IMR-90 (cell line): Measurements from ENCODE around the gene FBXW8. TPM values are rescaled to one million over a fixed set of nuclear protein-coding genes. Genes with fewer than 3 reads are reported as not detected.

ENCODE experiments used
- ATAC-seq: fragments of 200-7000 bp; cut with Tn5 transposase; 2 replicates; pipeline ENCODE4 v1.9.1; 2020; ENCODE audit warnings: low read depth, mild to moderate bottlenecking, moderate library complexity
- BruUV-seq: library from RNA; stranded (reverse); fragments of 400-500 nt; replicated peaks from 2 replicates; lab custom pipeline; 2021; lab: Mats Ljungman, UMichigan
- CTCF ChIA-PET: fragments of 300-600 bp; formaldehyde crosslinking; extraction: SDS; loops from one replicate; lab custom pipeline; 2021; ENCODE audit warnings: antibody characterized with exemption; lab: Yijun Ruan, JAX
- POLR2A ChIA-PET: fragments of 300-600 bp; sonication (Branson Sonifier 250); formaldehyde crosslinking; loops from one replicate; lab custom pipeline; 2022; ENCODE audit warnings: antibody characterized with exemption; ENCODE audit not compliant: unreplicated experiment; lab: Charles Lee
- DNase-seq: peaks from one replicate; pipeline ENCODE4 v3.0.0; 2013
- H2AFZ ChIP-seq: replicated peaks from 2 replicates; pipeline ENCODE3; 2013; ENCODE audit warnings: low read length, mild to moderate bottlenecking; ENCODE audit not compliant: poor library complexity
- H2AK5ac ChIP-seq: 2 replicates; pipeline ENCODE4 v1.6.1; 2013; ENCODE audit warnings: low read depth, low read length, inconsistent platforms
- H2AK9ac ChIP-seq: replicated peaks from 2 replicates; pipeline ENCODE3; 2013; ENCODE audit warnings: mild to moderate bottlenecking, low read depth, low read length, moderate library complexity; ENCODE audit not compliant: poor library complexity
- H2BK120ac ChIP-seq: 2 replicates; pipeline ENCODE4 v1.6.1; 2013; ENCODE audit warnings: low read depth, low read length, inconsistent platforms
- H2BK15ac ChIP-seq: 3 replicates; pipeline ENCODE4 v1.6.1; 2013; ENCODE audit warnings: low read depth, low read length, inconsistent platforms
- H2BK20ac ChIP-seq: 2 replicates; pipeline ENCODE4 v1.6.1; 2013; ENCODE audit warnings: low read depth, mild to moderate bottlenecking, inconsistent platforms, low read length, moderate library complexity
- H2BK5ac ChIP-seq: 2 replicates; pipeline ENCODE4 v1.6.1; 2013; ENCODE audit warnings: mild to moderate bottlenecking, low read depth, low read length, inconsistent platforms; ENCODE audit not compliant: poor library complexity, severe bottlenecking
- H3K14ac ChIP-seq: replicated peaks from 2 replicates; pipeline ENCODE4 v1.6.1; 2013; ENCODE audit warnings: low read depth, low read length, inconsistent platforms
- H3K18ac ChIP-seq: 2 replicates; pipeline ENCODE4 v1.6.1; 2013; ENCODE audit warnings: low read depth, low read length, control low read depth
- H3K23ac ChIP-seq: 2 replicates; pipeline ENCODE4 v1.6.1; 2013; ENCODE audit warnings: low read depth, low read length, inconsistent platforms
- H3K27ac ChIP-seq: 2 replicates; pipeline ENCODE4 v1.5.1; 2013; ENCODE audit warnings: mild to moderate bottlenecking, control low read depth, low read length; ENCODE audit not compliant: insufficient read depth
- H3K27me3 ChIP-seq: 2 replicates; pipeline ENCODE4 v1.6.1; 2013; ENCODE audit warnings: low read length; ENCODE audit not compliant: control insufficient read depth, insufficient read depth
- H3K36me3 ChIP-seq: 2 replicates; pipeline ENCODE4 v1.6.1; 2013; ENCODE audit warnings: low read length, mixed read lengths; ENCODE audit not compliant: control insufficient read depth, insufficient read depth
- H3K4ac ChIP-seq: 2 replicates; pipeline ENCODE4 v1.6.1; 2013; ENCODE audit warnings: low read depth, low read length, inconsistent platforms
- H3K4me1 ChIP-seq: 2 replicates; pipeline ENCODE4 v1.6.1; 2013; ENCODE audit warnings: low read length, mixed read lengths; ENCODE audit not compliant: control insufficient read depth, insufficient read depth
- H3K4me2 ChIP-seq: 2 replicates; pipeline ENCODE4 v1.6.1; 2013; ENCODE audit warnings: low read depth, mild to moderate bottlenecking, control low read depth, low read length, moderate library complexity
- H3K4me3 ChIP-seq: 2 replicates; pipeline ENCODE4 v1.5.1; 2013; ENCODE audit warnings: low read depth, mild to moderate bottlenecking, control low read depth, low read length, moderate library complexity; ENCODE audit not compliant: insufficient read depth
- H3K56ac ChIP-seq: 2 replicates; pipeline ENCODE4 v1.6.1; 2013; ENCODE audit warnings: low read length, inconsistent platforms; ENCODE audit not compliant: insufficient read depth; ENCODE audit errors: extremely low read depth
- H3K79me1 ChIP-seq, 2 experiments: 2 replicates each; pipeline ENCODE4 v1.6.1; 2013; ENCODE audit warnings: low read length in 2 of 2, inconsistent platforms in 1 of 2, low read depth in 1 of 2
- H3K9ac ChIP-seq: 2 replicates; pipeline ENCODE4 v1.6.1; 2013; ENCODE audit warnings: low read depth, low read length, control low read depth
- H3K9me1 ChIP-seq: 2 replicates; pipeline ENCODE4 v1.6.1; 2013; ENCODE audit warnings: low read length, inconsistent platforms; ENCODE audit not compliant: insufficient read depth
- H3K9me3 ChIP-seq: 2 replicates; pipeline ENCODE4 v1.6.1; 2013; ENCODE audit warnings: low read length; ENCODE audit not compliant: control insufficient read depth, insufficient read depth
- H4K20me1 ChIP-seq: 2 replicates; pipeline ENCODE4 v1.6.1; 2013; ENCODE audit warnings: low read length, inconsistent platforms; ENCODE audit not compliant: insufficient read depth
- H4K5ac ChIP-seq: 2 replicates; pipeline ENCODE4 v1.6.1; 2013; ENCODE audit warnings: mild to moderate bottlenecking, low read depth, low read length, control low read depth
- H4K8ac ChIP-seq, 2 experiments: 2 replicates each; pipeline ENCODE4 v1.6.1; 2013; ENCODE audit warnings: low read depth in 2 of 2, low read length in 2 of 2, control low read depth in 1 of 2, inconsistent platforms in 1 of 2
- H4K91ac ChIP-seq: 2 replicates; pipeline ENCODE4 v1.6.1; 2013; ENCODE audit warnings: low read depth, low read length, inconsistent platforms; ENCODE audit not compliant: insufficient read depth
- BHLHE40 ChIP-seq: fragments of 150-350 bp; IDR thresholded peaks from 2 replicates; pipeline ENCODE4 v1.6.1; 2016; ENCODE audit warnings: mild to moderate bottlenecking, low read depth, low read length
- CEBPB ChIP-seq: IDR thresholded peaks from 2 replicates; pipeline ENCODE4 v1.6.1; 2012; ENCODE audit warnings: low read depth, low read length, improper control_type of control experiment
- CHD1 ChIP-seq: IDR thresholded peaks from 2 replicates; pipeline ENCODE4 v1.6.1; 2012; ENCODE audit warnings: low read depth, low read length, improper control_type of control experiment
- MXI1 ChIP-seq: IDR thresholded peaks from 2 replicates; pipeline ENCODE4 v1.6.1; 2012; ENCODE audit warnings: low read depth, mild to moderate bottlenecking, low read length, moderate library complexity, borderline replicate concordance
- POLR2A ChIP-seq: IDR thresholded peaks from 2 replicates; pipeline ENCODE4 v1.6.1; 2012; ENCODE audit warnings: mild to moderate bottlenecking, low read depth, low read length
- RAD21 ChIP-seq: IDR thresholded peaks from 2 replicates; pipeline ENCODE4 v1.6.1; 2012; ENCODE audit warnings: low read length, improper control_type of control experiment
- WGBS, 2 experiments: methylation state at CpG; one replicate each; pipeline versions ENCODE4 v1.1.5 to v1.1.7; 2013; ENCODE audit warnings: missing lambda C conversion rate in 2 of 2; ENCODE audit not compliant: insufficient read length in 1 of 2; ENCODE audit errors: extremely low coverage in 2 of 2; 5-methylcytosine and 5-hydroxymethylcytosine counted together
- dilution Hi-C: fragments of 300-500 bp; cut with HindIII; formaldehyde crosslinking; loops from one replicate; pipeline ENCODE4 v1.14.3; 2018; ENCODE audit warnings: low sequenced_read_pairs; ENCODE audit not compliant: unreplicated experiment
- in situ Hi-C: fragments of 300-500 bp; cut with MboI; formaldehyde crosslinking; loops from 3 replicates; pipeline ENCODE4 v1.14.3; 2019; ENCODE audit warnings: low sequenced_read_pairs, inconsistent platforms, mixed read lengths
- intact Hi-C: fragments of 100-400 bp; cut with micrococcal nuclease; formaldehyde crosslinking; loops from 2 replicates; pipeline ENCODE4 v1.10.0; 2022
- polyA plus RNA-seq, 3 experiments: library from polyadenylated mRNA; depleted of rRNA; stranded (reverse); fragments of >200 nt; gene quantifications; 2 replicates each; pipeline ENCODE4 v1.2.3, GENCODE V29; 2012; ENCODE audit warnings: low replicate concordance in 1 of 3
- total RNA-seq: library from RNA; depleted of rRNA; stranded (reverse); fragments of >200 nt; gene quantifications from 2 replicates; pipeline ENCODE4 v1.2.3, GENCODE V29; 2012
- TF ChIP-seq, protein P1 (sequence below): fragments of 150-350 bp; IDR thresholded peaks from 2 replicates; pipeline ENCODE4 v1.6.1; 2016; ENCODE audit warnings: low read depth, mild to moderate bottlenecking, low read length, moderate library complexity, borderline replicate concordance
- TF ChIP-seq, protein P2 (sequence below): fragments of 150-350 bp; IDR thresholded peaks from 2 replicates; pipeline ENCODE4 v1.6.1; 2017; ENCODE audit warnings: mild to moderate bottlenecking, antibody characterized with exemption, low read length, low read depth

FBXW8 gene
- total and polyA plus RNA-seq, 2 of the 4 experiments (the other 2 are of a cell fraction): 20.3 to 25.8 TPM

DNA sequence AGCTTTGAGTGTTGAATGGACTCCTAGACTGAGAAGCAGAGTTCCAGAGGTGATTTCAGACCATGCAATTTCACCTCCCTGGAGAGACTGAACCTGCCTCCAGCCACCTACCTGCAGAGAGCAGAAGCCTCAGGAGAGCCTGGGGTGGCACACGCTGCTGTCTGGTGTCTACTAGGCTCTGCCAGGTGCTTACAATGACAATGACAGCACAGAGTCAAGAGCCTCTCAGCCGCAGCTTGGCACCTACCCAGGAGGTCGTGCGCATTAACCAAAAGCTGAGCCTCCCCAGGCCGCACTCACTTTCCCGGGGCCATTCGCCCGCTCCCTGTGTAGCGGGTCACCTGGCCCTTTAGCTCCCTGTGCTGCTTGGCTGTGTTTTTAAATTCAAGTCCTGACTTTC, 125.3 kb downstream of the FBXW8 start:
- Histone ChIP-seq H4K5ac (no peak overlapping the region), H2AK5ac (no peak overlapping the region), H4K91ac (no peak overlapping the region), H3K14ac (no peak overlapping the region), H3K36me3 (no peaks in the 10 kb centered on the region), H3K56ac (no peak overlapping the region), H3K23ac (no peak overlapping the region), H2BK5ac (no peak overlapping the region), H3K27me3 (peaks cover 7% of the 10 kb centered on the region; the same call in 1 of the 2 replicates), H2AFZ (no peak overlapping the region), H2AK9ac (no peak overlapping the region), H3K4me2 (no peak overlapping the region), H3K9ac (no peak overlapping the region), H2BK15ac (no peak overlapping the region), H2BK120ac (no peak overlapping the region), H3K4ac (no peak overlapping the region), H3K27ac (no peak overlapping the region), H3K79me1 (no peaks in the 10 kb centered on the region), H4K20me1 (peaks cover 3% of the 10 kb centered on the region; the same call in 1 of the 2 replicates), H3K4me3 (no peak overlapping the region), H2BK20ac (no peak overlapping the region), H3K4me1 (peaks cover 2% of the 10 kb centered on the region; the same call in 1 of the 2 replicates), H4K8ac (no peak overlapping the region), H3K9me1 (no peaks in the 10 kb centered on the region), H3K18ac (no peak overlapping the region), H3K9me3 (no peaks in the 10 kb centered on the region)
- dilution Hi-C loops (no loop called here), in situ Hi-C loops (loop anchor here (25.0 kb wide), 1 partner anchor 801 kb away; no protein-coding TSS in a partner anchor), intact Hi-C loops (no loop called here)
- DNase-seq (no peak), ATAC-seq (no peak)
- WGBS, 2 experiments: 77% methylated on average over 8 of the region's 9 CpGs; no CpG with 5 or more reads in 1 of the 2 experiments
- POLR2A ChIA-PET: no interaction called here
- CTCF ChIA-PET: no interaction called here
- TF ChIP-seq RAD21 (no peak), MXI1 (no peak), CEBPB (no peak), CHD1 (no peak), POLR2A (no peak), BHLHE40 (no peak)
- TF ChIP-seq, protein P1, sequence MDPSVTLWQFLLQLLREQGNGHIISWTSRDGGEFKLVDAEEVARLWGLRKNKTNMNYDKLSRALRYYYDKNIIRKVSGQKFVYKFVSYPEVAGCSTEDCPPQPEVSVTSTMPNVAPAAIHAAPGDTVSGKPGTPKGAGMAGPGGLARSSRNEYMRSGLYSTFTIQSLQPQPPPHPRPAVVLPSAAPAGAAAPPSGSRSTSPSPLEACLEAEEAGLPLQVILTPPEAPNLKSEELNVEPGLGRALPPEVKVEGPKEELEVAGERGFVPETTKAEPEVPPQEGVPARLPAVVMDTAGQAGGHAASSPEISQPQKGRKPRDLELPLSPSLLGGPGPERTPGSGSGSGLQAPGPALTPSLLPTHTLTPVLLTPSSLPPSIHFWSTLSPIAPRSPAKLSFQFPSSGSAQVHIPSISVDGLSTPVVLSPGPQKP: no peak
- TF ChIP-seq, protein P2, sequence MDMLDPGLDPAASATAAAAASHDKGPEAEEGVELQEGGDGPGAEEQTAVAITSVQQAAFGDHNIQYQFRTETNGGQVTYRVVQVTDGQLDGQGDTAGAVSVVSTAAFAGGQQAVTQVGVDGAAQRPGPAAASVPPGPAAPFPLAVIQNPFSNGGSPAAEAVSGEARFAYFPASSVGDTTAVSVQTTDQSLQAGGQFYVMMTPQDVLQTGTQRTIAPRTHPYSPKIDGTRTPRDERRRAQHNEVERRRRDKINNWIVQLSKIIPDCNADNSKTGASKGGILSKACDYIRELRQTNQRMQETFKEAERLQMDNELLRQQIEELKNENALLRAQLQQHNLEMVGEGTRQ: no peak
- BruUV-seq: no TSS peak
